B cell (primary cell): ENCODE data around the gene KIAA1217.

Experiments used
- EZH2 ChIP-seq: IDR thresholded peaks from 2 replicates; pipeline ENCODE4 v1.6.1; 2012; ENCODE audit warnings: borderline replicate concordance, low read depth, mild to moderate bottlenecking, moderate library complexity, low read length; ENCODE audit not compliant: insufficient read depth, poor library complexity, severe bottlenecking
- TF ChIP-seq, protein P1 (sequence below): fragments of 200-600 bp; IDR thresholded peaks from one replicate; pipeline ENCODE4 v1.8.0; 2022; ENCODE audit warnings: antibody characterized with exemption, mild to moderate bottlenecking

DNA sequence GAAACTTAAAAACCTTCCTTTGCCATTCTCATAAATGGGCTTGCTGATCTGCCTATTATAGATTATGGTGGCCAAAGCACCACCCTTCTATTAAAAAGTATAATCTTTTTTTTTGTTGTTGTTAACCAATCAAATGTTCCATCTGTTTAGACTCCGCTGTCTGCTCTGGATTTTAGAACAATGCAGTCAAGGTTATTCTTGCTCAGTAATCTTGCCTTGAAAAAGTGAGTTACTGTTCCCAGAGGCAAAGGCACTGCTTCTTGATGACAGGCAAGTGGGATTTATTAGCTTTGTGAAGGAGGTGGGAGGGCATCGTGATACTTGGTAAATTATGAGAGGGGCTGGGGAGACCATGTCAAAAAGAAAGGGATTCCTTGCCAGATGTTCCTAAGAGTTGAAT lies 143.5 kb downstream of the KIAA1217 start:
- TF ChIP-seq, protein P1, sequence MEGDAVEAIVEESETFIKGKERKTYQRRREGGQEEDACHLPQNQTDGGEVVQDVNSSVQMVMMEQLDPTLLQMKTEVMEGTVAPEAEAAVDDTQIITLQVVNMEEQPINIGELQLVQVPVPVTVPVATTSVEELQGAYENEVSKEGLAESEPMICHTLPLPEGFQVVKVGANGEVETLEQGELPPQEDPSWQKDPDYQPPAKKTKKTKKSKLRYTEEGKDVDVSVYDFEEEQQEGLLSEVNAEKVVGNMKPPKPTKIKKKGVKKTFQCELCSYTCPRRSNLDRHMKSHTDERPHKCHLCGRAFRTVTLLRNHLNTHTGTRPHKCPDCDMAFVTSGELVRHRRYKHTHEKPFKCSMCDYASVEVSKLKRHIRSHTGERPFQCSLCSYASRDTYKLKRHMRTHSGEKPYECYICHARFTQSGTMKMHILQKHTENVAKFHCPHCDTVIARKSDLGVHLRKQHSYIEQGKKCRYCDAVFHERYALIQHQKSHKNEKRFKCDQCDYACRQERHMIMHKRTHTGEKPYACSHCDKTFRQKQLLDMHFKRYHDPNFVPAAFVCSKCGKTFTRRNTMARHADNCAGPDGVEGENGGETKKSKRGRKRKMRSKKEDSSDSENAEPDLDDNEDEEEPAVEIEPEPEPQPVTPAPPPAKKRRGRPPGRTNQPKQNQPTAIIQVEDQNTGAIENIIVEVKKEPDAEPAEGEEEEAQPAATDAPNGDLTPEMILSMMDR, result no peak
- no peak for TF ChIP-seq EZH2
